CD4-positive, CD25-positive, alpha-beta regulatory T cell (primary cell): Measurements from ENCODE around the gene POU2F2. TPM values are rescaled to one million over a fixed set of nuclear protein-coding genes. Genes with fewer than 3 reads are reported as not detected.
A peak's percentile ranks its signal among the peaks of the same experiment; 100 is the strongest.

ENCODE experiments used
- ATAC-seq, 2 donors: fragments of 150-1000 bp; cut with Tn5 transposase; one replicate each; pipeline ENCODE4 v1.10.0; 2021; ENCODE audit warnings: low read depth in 2 of 2, moderate number of reproducible peaks in 2 of 2, moderate library complexity in 1 of 2
- DNase-seq, 3 donors: peaks; one replicate each; pipeline versions ENCODE4 v3.0.0 to v3.0.0-alpha.2; 2012 to 2022; ENCODE audit warnings: mixed read lengths in 1 of 3
- H3K27ac ChIP-seq: one replicate; pipeline ENCODE4 v1.7.0; 2013; ENCODE audit warnings: mild to moderate bottlenecking, low read length; ENCODE audit not compliant: insufficient read depth, poor library complexity, severe bottlenecking
- H3K27me3 ChIP-seq: one replicate; pipeline ENCODE4 v1.7.0; 2013; ENCODE audit warnings: low read length; ENCODE audit not compliant: control insufficient read depth, insufficient read depth
- H3K36me3 ChIP-seq: one replicate; pipeline ENCODE4 v1.7.0; 2013; ENCODE audit warnings: mild to moderate bottlenecking, low read length, moderate library complexity; ENCODE audit not compliant: control insufficient read depth, insufficient read depth
- H3K4me1 ChIP-seq: 2 replicates; pipeline ENCODE4 v1.7.0; 2013; ENCODE audit warnings: mild to moderate bottlenecking, low read length; ENCODE audit not compliant: insufficient read depth, control insufficient read depth, poor library complexity, severe bottlenecking
- H3K4me3 ChIP-seq: one replicate; pipeline ENCODE4 v1.7.0; 2013; ENCODE audit warnings: low read depth, mild to moderate bottlenecking, low read length, moderate library complexity
- H3K9me3 ChIP-seq, 2 experiments: 1 replicate in 1 of 2; 2 replicates in 1 of 2; pipeline ENCODE4 v1.7.0; 2013; ENCODE audit warnings: low read length in 2 of 2, mild to moderate bottlenecking in 1 of 2, moderate library complexity in 1 of 2; ENCODE audit not compliant: control insufficient read depth in 2 of 2
- H3K27ac Mint-ChIP-seq, 3 donors: one replicate each; pipeline ENCODE4 v1.8.0; 2020 to 2022; ENCODE audit warnings: mild to moderate bottlenecking in 3 of 3, mixed read lengths in 3 of 3, moderate library complexity in 2 of 3
- H3K27me3 Mint-ChIP-seq: one replicate; pipeline ENCODE4 v1.8.0; 2022; ENCODE audit warnings: mild to moderate bottlenecking, mixed read lengths
- H3K36me3 Mint-ChIP-seq: one replicate; pipeline ENCODE4 v1.8.0; 2020; ENCODE audit warnings: mixed read lengths
- H3K4me1 Mint-ChIP-seq, 4 donors: one replicate each; pipeline ENCODE4 v1.8.0; 2020 to 2022; ENCODE audit warnings: mixed read lengths in 4 of 4, mild to moderate bottlenecking in 1 of 4
- H3K4me3 Mint-ChIP-seq, 4 donors: one replicate each; pipeline ENCODE4 v1.8.0; 2020 to 2022; ENCODE audit warnings: mild to moderate bottlenecking in 4 of 4, mixed read lengths in 4 of 4, moderate library complexity in 3 of 4
- H3K9me3 Mint-ChIP-seq, 7 donors: one replicate each; pipeline ENCODE4 v1.8.0; 2020 to 2022; ENCODE audit warnings: mixed read lengths in 7 of 7, mild to moderate bottlenecking in 3 of 7, moderate library complexity in 2 of 7
- polyA plus RNA-seq, 4 donors: library from polyadenylated mRNA; unstranded; fragments of 300-500 nt; fragmentation: Illumina TruSeq; gene quantifications; one replicate each; pipeline ENCODE4 v1.2.3, GENCODE V29; 2021
- total RNA-seq: library from RNA; stranded (reverse); gene quantifications from one replicate; pipeline ENCODE4 v1.2.3, GENCODE V29; 2022

Gene POU2F2
- total and polyA plus RNA-seq, 5 donors from 2014 or later: 4.2 to 48.9 (median 7.2) TPM

DNA sequence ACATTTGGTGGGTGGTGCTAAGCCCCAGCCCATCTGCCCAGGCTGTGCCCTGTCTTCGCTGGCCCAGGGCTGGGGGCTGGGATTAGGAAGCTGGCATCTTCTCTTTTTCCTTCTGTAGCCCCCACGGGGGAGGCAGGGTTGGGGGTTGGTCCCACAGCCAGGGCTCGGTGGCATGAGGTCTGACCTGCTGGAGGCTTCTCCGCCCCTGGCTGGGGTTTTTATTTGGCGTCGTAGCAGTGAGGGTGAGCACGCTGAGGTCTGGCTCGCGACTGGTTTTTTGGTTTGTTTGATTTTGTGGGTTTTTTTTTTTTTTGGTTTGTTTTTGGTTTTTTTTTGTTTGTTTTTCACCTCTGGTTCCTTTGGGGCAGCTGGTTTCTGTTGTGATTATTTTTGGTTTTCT lies 41.6 kb downstream of the POU2F2 start:
- peaks cover 20% of the 10 kb centered on the region for H3K36me3 Mint-ChIP-seq
- DNase-seq (no peak), ATAC-seq (no peak)
- H3K4me3 Mint-ChIP-seq: no peak overlapping the region
- Histone ChIP-seq H3K27me3 (no peaks in the 10 kb centered on the region), H3K4me1 (peaks cover 4% of the 10 kb centered on the region), H3K9me3 (no peaks in the 10 kb centered on the region), H3K36me3 (peaks cover 28% of the 10 kb centered on the region), H3K27ac (no peak overlapping the region), H3K4me3 (no peak overlapping the region)
- H3K27ac Mint-ChIP-seq: peak overlapping the region; percentile 55 to 98 (median 81)
- no peaks in the 10 kb centered on the region for H3K27me3 Mint-ChIP-seq
- no peaks in the 10 kb centered on the region for H3K9me3 Mint-ChIP-seq
- H3K4me1 Mint-ChIP-seq: peaks cover 0 to 29% (median 19%) of the 10 kb centered on the region in 4 donors

DNA sequence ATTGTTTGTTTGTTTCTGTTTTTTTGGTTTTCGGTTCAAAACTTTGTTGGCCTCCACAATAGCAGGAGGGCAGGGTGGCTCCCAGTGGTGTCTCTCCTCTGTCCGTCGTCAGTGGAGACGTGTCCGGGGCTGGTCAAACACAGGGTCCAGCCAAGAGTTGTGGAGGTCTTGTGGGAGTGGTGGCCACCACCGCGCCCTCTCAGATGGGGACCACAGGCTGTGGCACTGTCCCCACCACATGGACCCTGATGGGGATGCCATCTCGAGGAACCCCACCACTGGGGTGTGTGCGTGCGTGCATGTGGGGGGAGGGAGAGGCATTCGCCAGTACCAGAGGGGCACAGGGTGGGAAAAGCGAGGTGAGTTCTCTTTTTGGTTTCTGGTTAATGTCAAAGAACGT lies 42.5 kb downstream of the POU2F2 start:
- Histone ChIP-seq H3K9me3 (no peaks in the 10 kb centered on the region), H3K4me1 (peaks cover 4% of the 10 kb centered on the region), H3K27me3 (no peaks in the 10 kb centered on the region), H3K4me3 (no peak overlapping the region), H3K36me3 (peaks cover 19% of the 10 kb centered on the region), H3K27ac (no peak overlapping the region)
- ATAC-seq: no peak
- H3K36me3 Mint-ChIP-seq: peaks cover 17% of the 10 kb centered on the region
- peak overlapping the region in 1 of 4 donors; percentile 21 for H3K4me3 Mint-ChIP-seq
- peaks cover 4 to 29% (median 19%) of the 10 kb centered on the region in 4 donors for H3K4me1 Mint-ChIP-seq
- peak overlapping the region in 1 of 3 donors; percentile 65 for H3K27ac Mint-ChIP-seq
- H3K27me3 Mint-ChIP-seq: no peaks in the 10 kb centered on the region
- H3K9me3 Mint-ChIP-seq: no peaks in the 10 kb centered on the region
- DNase-seq: no peak

DNA sequence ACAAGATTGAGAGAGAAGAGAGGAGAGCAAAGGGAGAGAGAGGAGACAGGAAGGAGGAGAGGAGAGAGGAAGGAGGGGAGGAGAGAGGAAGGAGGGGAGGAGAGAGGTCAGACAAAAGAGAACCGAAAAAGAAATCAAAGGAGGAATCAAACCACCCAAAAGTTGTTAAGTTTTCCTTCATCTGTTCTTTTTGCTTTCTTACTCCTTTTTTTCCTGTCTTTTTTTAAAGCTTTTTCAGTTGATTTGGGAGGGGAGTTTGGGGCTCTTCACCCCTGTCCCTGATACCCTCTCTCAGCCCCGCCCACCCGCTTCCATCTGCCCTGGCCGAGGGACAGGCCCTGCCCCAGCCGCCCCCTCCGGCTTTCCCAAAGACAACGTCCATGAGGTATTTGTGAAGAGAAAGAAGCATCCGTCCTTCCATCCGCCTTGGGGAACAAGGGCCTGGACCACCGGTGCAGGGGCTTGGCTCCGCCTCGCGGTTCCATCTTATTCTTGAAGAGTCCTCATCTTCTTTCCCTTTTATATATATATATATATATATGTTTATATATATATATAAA lies 43.0 kb downstream of the POU2F2 start:
- no peak overlapping the region for H3K4me3 Mint-ChIP-seq
- Histone ChIP-seq H3K27me3 (no peaks in the 10 kb centered on the region), H3K9me3 (no peaks in the 10 kb centered on the region), H3K36me3 (peaks cover 14% of the 10 kb centered on the region), H3K4me3 (no peak overlapping the region), H3K4me1 (peaks cover 4% of the 10 kb centered on the region), H3K27ac (no peak overlapping the region)
- H3K4me1 Mint-ChIP-seq: peaks cover 4 to 29% (median 19%) of the 10 kb centered on the region in 4 donors
- DNase-seq: no peak
- H3K27ac Mint-ChIP-seq: peak overlapping the region in 1 of 3 donors; percentile 93
- ATAC-seq: no peak
- H3K27me3 Mint-ChIP-seq: no peaks in the 10 kb centered on the region
- no peaks in the 10 kb centered on the region for H3K9me3 Mint-ChIP-seq
- peaks cover 12% of the 10 kb centered on the region for H3K36me3 Mint-ChIP-seq

DNA sequence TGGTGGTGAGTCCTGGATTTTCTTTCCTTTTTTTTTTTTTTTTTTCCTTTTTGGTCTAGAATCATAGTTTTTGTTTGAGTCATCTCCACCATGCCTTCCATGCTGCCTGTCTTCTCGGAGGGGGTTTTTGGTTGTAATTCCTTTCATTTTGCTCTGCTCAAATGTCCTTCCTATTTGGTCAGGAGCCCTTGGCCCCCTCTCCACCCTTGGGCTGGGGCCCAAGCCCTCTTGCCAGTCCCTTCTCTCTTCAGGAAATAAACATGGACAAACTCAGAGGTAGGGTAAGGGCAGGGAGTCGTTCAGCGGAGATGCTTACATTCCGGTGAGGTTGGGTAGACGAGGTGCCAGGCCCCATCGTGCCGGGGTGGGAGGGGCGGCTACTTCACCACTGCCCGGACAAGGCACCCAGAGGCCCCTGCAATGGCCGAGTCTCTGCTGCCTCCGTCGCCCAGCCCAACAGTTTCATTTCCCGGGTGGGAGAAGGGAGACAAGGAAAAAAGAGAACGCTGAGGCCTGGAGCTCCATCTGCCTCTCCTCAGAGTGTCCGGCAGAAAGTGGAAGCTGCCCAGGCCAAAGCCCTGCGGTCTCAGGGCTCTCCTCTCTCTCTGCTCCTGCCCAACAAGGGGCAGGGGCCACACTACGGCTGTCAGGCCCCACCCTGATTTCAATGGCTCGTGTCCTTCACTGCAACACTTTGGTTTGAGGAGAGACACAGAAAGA lies 43.6 kb downstream of the POU2F2 start:
- peaks cover 9% of the 10 kb centered on the region for H3K36me3 Mint-ChIP-seq
- Histone ChIP-seq H3K4me1 (peaks cover 4% of the 10 kb centered on the region), H3K36me3 (peaks cover 8% of the 10 kb centered on the region), H3K27me3 (no peaks in the 10 kb centered on the region), H3K9me3 (no peaks in the 10 kb centered on the region), H3K27ac (no peak overlapping the region), H3K4me3 (no peak overlapping the region)
- no peak overlapping the region for H3K4me3 Mint-ChIP-seq
- no peaks in the 10 kb centered on the region for H3K27me3 Mint-ChIP-seq
- no peak for ATAC-seq
- H3K4me1 Mint-ChIP-seq: peaks cover 4 to 29% (median 21%) of the 10 kb centered on the region in 4 donors
- H3K9me3 Mint-ChIP-seq: no peaks in the 10 kb centered on the region
- H3K27ac Mint-ChIP-seq: peak overlapping the region in 1 of 3 donors; percentile 93
- DNase-seq: no peak

DNA sequence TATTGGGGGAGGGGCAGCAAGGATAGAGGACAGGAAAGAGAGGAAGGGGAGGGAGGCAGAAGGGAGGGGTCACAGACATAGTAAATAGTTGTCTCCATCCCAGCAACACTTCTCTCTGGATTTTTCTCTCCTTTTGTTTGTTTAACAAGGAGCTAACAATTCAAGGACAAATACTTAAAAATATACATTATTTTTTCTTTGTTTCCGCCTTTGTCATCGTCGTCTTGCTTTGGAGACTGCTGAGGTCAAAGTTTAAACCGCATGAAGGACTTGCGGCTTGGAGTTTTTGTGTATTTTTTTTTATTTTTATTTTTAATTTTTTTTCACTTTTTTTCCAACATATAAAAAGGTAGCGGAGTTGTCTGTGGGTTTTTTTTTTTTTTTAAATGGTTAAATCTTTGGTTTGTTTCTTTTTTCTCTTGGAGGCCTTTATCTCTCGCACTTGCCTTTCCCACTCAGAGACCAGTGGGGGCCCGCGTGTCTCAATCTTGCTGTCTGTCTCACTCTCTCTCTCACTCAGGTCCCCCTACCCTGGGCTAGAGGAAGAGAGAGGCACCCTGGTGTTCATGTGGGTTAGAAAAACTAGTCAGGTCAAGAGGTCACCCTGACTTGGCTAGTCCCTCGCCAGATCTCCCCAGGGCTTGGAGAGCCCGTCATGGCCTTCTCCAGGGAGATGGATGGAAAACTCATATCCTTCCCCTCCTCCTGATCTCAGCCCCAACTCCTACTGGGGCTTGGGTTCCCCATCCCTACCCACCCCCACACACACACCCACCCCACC lies 45.3 kb downstream of the POU2F2 start:
- H3K4me3 Mint-ChIP-seq: no peak overlapping the region
- Histone ChIP-seq H3K4me3 (no peak overlapping the region), H3K4me1 (peaks cover 4% of the 10 kb centered on the region), H3K9me3 (no peaks in the 10 kb centered on the region), H3K27ac (no peak overlapping the region), H3K27me3 (no peaks in the 10 kb centered on the region), H3K36me3 (no peaks in the 10 kb centered on the region)
- H3K4me1 Mint-ChIP-seq: peaks cover 4 to 26% (median 20%) of the 10 kb centered on the region in 4 donors
- no peaks in the 10 kb centered on the region for H3K9me3 Mint-ChIP-seq
- no peaks in the 10 kb centered on the region for H3K27me3 Mint-ChIP-seq
- H3K27ac Mint-ChIP-seq: peak overlapping the region in 1 of 3 donors; percentile 25
- peaks cover 4% of the 10 kb centered on the region for H3K36me3 Mint-ChIP-seq
- ATAC-seq (no peak), DNase-seq (no peak)

DNA sequence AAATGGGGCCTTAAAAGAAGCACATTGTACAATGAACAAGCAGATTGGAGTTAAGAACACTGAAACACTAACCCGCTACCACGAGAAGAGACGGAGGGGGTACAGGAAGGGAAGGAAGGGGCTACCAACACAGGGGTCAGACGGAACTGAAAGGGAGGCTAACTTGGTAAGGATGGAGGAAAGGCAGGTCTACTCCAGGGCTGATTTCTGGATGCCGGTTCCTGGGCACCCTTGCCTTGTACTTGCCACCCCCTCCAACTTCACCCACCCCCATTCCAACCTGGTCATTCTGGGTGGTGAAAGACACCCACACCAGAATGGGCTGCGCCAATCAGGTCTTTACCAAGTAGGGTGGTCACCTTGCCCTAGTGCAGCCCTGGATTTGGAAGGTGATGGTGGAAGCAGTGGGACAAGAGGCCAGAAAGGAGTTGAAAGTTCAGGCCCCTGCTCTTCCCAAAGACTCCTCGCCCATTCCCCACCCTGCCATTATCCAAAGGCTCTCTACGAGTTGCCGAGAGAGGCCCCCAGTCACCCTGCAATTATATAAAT lies 46.0 kb downstream of the POU2F2 start:
- no peak overlapping the region for H3K4me3 Mint-ChIP-seq
- no peak for DNase-seq
- no peak for ATAC-seq
- H3K36me3 ChIP-seq: peaks cover 6% of the 10 kb centered on the region
- no peaks in the 10 kb centered on the region for H3K9me3 Mint-ChIP-seq
- peaks cover 4% of the 10 kb centered on the region for H3K4me1 ChIP-seq
- no peaks in the 10 kb centered on the region for H3K9me3 ChIP-seq
- no peak overlapping the region for H3K4me3 ChIP-seq
- H3K27me3 ChIP-seq: no peaks in the 10 kb centered on the region
- H3K27ac Mint-ChIP-seq: peak overlapping the region in 1 of 3 donors; percentile 55
- H3K36me3 Mint-ChIP-seq: peaks cover 11% of the 10 kb centered on the region
- H3K4me1 Mint-ChIP-seq: peaks cover 10 to 32% (median 27%) of the 10 kb centered on the region in 4 donors
- H3K27ac ChIP-seq: no peak overlapping the region
- no peaks in the 10 kb centered on the region for H3K27me3 Mint-ChIP-seq

DNA sequence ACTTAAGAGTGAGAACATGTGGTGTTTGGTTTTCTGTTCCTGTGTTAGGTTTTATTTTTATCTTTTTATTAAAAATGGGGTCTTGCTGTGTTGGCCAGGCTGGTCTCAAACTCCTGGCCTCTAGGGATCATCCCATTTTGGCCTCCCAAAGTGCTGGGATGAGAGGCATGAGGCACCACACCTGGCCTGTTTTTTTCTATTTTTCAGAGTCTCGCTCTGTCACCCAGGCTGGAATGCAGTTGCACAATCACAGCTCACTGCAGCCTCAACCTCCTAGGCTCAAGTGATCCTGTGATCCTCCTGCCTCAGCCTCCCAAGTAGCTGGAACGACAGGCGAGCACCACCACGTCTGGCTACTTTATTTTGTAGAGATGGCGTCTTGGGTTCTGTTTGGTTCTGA lies 48.7 kb downstream of the POU2F2 start:
- H3K4me1 Mint-ChIP-seq: peaks cover 9 to 20% (median 14%) of the 10 kb centered on the region in 4 donors
- no peak overlapping the region for H3K27ac Mint-ChIP-seq

More for the DNA sequence above, 48.7 kb downstream of the POU2F2 start:
- DNase-seq: no peak
- Mint-ChIP-seq H3K27me3 (no peaks in the 10 kb centered on the region), H3K36me3 (peaks cover 17% of the 10 kb centered on the region), H3K4me3 (no peak overlapping the region), H3K9me3 (no peaks in the 10 kb centered on the region)
- no peak overlapping the region for H3K27ac ChIP-seq
- no peaks in the 10 kb centered on the region for H3K9me3 ChIP-seq
- H3K27me3 ChIP-seq: no peaks in the 10 kb centered on the region
- H3K36me3 ChIP-seq: peaks cover 28% of the 10 kb centered on the region
- H3K4me1 ChIP-seq: no peaks in the 10 kb centered on the region
- no peak overlapping the region for H3K4me3 ChIP-seq
- no peak for ATAC-seq
